Measurements from ENCODE around the gene LIMK2.
"Not testable (repeated sequence)": the region's sequence is repeated elsewhere in the genome, so short reads cannot be mapped to it uniquely, and the experiment has no call there.

LIMK2 gene

DNA sequence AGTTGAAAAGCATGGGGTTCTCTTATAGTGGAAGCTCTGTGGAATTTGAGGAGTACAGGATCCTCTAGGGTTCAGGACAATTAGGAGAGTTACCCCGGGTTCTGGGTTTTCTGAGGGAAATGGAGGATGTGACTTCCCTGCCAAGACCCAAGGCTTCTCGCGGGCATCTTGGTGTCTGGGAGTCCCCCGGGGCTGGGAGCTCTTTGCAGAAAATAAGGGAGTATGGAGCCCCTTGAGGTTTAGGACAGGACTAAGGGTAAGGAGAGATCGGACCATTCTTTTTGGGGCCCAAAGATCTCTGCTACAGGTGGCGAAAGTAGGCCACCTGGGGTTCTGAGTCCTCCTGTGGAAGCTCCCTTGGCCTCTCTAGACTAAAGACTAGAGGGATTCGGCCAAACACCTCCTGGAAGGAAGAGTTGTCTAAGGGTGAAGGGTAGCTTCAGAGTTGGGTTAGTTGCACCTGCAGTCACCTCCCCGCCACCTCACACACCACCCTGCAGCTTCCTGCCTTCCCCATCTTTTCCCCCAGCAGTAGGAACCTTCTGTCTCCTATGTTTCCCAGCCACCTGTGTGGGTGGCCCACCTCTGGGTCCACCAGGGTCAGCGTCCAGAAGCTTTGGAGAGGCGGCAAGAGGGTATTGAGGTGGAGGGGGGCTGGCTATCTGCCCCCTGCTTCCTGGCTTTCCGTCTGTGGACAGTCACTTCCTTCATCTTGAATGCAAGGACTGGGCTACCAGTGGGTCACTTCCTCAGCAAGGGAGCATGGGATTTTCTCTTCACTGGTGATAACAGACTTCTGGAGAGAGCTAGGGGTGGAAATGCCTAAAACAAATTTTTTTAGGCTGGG is 908 bp downstream of the LIMK2 start:
- no peak for DNase-seq

DNA sequence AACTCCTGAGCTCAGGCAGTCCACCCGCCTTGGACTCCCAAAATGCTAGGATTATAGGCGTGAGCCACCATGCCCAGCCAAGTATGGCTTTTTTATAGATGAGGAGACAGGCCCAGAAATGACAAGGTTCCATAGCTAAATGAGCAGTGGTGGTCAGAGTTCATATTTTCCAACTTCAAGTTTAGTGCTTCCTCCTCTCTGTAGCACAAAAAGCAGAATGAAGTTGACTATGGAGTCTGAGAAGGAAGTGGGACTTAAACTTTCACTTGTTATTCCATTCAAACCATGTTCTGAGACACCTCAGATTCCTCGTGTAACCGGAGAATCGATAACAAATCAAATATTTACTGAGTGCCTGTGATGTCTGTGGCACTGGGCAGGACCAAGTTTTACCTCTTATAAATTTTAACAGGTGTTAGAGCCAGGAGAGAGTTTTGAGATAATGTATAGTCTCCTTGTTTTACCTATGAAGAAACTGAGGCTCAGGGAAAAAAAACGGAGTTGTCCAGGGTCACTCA is 3.0 kb downstream of the LIMK2 start:
- DNase-seq, result no peak

DNA sequence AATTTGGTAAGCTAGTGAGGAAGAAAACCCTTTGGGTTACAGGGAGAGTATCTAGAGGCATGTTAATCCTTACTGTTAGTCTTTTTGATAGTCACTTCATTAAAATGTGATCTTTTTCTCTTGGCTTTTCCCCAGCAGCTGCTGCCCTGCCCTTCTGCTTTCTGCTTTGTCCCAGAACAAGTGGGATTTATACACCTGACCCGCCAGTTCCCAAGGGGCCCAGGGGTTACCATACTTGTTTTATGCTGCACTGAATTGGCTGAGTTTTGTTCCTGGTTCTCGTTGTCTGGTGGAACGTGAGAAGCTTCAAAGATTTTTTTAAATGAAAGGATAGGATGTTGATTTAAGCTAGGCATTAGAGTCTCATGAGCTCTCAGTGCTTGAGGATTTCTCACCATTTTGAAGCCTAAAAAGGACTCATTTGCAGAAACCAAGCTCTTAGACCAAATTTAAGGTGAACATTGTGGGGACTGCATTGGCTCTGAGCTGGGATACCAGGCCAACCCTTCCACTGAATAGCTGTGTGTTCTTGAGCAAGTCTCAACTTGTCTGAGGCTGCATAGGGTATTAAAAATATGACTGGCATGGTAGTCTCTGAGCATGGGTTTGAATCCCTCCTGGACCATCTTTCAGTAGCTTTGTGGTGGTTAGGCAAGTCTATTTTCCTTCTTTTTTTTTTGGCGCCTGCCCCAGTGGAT is 6.6 kb downstream of the LIMK2 start:
- DNase-seq, result no peak

DNA sequence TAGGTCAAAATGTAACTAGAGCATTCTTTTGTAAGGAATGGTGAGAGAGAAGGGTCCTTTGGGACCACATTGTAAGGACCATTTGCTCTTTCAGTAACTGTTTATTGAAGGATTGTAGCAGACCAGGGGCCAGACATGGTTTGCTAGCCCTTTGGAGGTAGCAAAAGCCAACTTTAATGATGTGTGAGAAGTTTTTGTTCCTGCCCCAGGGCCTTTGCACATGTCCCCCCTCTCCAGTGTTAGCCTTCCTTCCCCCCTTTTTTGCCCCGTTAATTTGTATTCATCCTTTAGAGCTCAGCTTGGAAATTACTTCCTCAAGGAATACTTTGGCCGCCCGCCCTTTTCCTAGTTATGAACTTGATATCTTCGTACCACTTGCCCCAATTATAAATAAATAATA is 9.0 kb downstream of the LIMK2 start:
- DNase-seq, result no peak

DNA sequence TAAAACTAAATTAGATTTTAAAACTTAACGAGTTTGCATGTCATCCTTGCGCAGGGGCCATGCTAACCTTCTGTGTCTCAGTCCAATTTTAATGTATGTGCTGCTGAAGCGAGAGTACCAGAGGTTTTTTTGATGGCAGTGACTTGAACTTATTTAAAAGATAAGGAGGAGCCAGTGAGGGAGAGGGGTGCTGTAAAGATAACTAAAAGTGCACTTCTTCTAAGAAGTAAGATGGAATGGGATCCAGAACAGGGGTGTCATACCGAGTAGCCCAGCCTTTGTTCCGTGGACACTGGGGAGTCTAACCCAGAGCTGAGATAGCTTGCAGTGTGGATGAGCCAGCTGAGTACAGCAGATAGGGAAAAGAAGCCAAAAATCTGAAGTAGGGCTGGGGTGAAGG is 10.6 kb downstream of the LIMK2 start:
- DNase-seq, result no peak

DNA sequence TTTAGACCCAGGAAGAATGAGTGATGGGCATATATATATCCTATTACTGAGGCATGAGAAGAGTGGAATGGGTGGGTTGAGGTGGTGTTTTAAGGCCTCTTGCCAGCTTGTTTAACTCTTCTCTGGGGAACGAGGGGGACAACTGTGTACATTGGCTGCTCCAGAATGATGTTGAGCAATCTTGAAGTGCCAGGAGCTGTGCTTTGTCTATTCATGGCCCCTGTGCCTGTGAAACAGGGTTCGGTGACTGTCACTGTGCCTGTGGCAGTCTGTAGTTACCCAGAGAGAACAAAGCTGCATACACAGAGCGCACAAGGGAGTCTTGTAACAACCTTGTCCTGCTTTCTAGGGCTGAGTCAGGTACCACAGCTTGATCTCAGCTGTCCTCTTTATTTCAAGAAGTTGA is 11.7 kb downstream of the LIMK2 start:
- DNase-seq, result no peak

DNA sequence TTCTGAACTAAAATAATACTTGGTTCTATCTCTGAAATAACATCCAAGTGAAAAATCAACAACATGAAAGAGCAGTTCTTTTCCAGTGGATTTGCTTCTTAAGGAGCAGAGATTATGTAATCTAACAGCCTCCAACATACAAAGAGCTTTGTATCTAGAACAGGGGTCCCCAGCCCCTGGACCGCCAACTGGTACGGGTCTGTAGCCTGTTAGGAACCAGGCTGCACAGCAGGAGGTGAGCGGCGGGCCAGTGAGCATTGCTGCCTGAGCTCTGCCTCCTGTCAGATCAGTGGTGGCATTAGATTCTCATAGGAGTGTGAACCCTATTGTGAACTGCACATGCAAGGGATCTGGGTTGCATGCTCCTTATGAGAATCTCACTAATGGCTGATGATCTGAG is 12.6 kb downstream of the LIMK2 start:
- not testable (repeated sequence) for DNase-seq

DNA sequence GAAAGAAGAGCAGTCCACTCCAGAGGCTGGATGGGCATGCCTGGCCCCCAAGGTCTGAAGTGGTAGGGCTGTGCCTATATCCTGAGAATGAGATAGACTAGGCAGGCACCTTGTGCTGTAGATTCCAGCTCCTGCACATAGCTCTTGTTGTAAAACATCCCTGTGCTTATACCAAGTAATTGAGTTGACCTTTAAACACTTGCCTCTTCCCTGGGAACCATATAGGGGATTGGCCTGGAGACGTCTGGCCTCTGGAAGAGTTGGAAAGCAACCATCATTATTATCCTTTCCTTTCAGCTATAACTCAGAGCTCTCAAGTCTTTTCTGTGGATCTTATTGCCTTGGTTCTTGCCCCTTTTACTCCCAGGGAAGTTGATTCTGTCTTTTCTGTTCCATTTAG is 15.1 kb downstream of the LIMK2 start:
- no peak for DNase-seq

DNA sequence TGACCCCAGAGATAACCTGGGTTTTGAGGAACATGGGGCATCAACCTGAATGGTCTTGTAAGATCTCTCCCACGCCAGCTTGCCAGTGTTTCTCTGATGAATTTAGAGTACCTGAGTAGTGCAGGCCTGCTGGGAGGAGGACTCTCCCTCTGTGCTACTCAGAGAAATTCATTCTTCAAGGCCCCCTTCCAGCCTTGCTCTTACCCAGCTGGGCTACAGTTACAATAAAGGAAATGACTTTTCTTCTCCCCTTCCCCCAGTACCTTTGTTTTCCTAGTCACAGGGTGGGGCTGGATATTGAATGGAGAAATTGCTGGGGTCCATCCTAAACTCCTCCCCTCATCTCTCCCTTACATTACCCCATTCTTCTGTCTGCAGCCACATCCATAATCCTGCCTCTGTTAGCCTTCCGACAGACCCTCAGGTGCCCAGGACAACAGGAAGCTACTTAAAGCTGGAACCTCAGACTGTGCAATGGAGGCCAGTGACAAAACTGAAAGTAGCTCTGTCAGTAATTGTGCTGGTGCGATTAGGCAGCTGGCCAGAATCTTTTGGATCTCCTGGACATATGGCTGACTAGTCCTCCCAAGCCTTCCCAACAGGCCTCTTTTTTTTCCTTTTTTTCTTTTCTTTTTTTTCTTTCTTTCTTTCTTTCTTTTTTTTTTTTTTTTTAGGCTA is 17.4 kb downstream of the LIMK2 start:
- DNase-seq, result peak; percentile 18

DNA sequence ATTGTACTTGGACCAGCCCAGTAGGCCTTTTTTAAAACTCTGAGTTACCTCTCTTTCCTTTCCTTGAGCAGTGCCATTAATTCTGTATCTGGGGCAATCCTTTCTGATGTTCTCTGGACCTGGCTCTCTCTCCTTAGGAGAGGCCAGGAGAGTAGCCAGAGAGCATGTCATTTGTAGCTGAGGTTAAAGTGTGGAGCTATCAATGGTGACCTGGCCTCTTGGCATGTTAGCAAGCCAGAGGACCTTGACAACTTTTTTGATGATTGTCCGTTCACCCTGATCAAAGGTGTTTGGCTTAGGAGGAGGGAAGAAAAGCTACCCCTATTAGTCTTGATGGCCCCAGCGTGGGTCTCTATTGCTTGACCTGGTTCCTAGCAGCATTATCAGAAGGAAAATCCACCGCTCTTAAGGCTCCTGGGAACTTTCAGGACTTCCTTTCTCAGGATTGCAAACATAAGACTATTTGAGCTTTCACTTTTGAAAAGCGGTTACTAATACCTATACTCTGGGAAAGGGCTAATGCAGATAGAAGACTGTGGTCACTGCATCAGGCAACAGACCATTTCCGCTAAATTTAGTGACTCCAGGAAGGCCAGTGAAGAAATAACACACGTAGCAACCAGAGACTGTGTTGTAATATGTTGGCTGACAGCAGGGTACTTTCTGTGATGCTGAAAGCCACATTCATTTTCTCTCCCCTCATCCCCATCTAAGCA is 18.2 kb downstream of the LIMK2 start:
- peak; percentile 28 for DNase-seq

DNA sequence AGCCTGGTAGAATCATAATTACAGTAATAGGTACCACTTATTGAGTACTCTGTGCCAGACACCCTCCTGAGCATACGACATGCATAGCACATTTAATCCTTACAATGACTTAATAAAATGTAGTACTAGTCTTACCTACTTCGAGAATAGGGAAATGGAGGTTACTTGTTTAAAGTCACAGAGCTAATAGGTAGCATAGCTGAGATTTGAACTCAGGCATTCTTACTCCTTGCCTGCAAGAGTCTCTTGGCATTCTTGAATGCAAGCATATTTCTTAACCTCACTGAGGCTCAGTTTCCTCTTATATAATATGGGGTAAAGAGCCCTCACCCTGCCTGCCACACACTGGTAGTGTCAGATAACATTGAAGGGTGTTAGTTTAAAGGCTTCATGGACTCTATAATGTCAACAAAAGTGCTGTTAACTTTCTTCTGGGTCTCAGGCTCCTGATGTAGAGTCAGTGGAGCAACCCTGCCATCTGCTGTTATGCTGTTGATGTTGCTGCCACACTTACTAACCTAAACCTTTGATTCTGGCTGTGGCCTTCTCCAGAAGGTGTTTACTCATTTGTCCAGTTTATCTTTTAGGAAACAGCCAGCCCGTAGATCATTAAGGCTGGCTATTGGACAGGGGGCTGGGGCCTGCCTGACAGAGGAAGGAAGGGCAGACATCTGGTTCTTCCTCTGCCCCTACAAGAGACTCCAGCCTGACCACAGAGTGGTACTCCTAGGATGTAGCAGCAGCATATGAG is 18.9 kb downstream of the LIMK2 start:
- peak; percentile 72 for DNase-seq

DNA sequence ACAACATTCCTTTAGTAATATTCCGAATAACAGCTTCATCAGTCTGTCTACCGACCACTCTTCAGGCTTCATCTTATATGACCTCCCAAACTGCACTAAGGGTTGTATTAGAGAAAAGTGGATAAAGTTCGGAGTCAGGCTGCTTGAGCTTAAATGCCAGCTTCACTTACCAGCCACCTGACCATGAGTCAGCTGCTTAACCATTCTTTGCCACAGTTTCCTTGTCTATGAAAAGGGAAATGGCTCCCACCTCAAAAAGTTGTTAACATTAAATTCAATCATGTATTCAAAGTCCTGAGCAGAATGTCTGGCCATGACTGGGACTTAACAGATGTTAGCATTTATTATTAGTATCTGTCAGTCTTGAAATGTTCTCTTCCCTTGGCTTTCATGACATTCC is 20.9 kb downstream of the LIMK2 start:
- no peak for DNase-seq

DNA sequence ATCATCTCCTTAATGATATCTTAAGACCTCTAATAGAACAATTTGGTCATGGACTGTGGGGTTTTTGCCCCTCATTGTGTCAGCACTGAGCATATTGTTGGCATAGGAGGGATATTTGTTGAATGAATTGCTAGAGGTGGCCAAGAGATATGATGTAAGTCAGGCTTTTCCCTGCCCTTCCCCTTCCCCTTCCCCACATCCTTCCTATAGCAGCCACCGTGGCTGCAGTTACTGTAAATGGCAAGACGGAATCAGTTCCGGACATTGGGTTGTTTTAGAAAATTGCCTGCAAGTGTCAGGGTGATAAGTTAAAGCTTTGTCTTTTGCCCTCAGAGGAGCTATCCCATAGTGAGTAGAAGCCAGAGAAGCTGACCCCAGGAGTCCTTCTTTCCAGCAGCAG is 23.0 kb downstream of the LIMK2 start:
- peak; percentile 19 for DNase-seq

DNA sequence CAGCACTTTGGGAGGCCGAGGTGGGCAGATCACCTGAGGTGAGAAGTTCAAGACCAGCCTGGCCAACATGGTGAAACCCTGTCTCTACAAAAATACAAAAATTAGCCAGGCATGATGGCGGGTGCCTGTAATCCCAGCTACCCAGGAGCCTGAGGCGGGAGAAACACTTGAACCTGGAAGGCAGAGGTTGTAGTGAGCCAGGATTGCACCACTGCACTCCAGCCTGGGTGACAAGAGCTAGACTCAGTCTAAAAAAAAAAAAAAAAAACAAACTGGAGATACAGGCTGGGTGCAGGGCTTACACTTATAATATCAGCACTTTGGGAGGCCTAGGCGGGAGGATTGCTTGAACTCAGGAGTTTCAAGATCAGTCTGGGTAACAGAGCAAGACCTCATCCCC is 23.9 kb downstream of the LIMK2 start:
- DNase-seq, result not testable (repeated sequence)

DNA sequence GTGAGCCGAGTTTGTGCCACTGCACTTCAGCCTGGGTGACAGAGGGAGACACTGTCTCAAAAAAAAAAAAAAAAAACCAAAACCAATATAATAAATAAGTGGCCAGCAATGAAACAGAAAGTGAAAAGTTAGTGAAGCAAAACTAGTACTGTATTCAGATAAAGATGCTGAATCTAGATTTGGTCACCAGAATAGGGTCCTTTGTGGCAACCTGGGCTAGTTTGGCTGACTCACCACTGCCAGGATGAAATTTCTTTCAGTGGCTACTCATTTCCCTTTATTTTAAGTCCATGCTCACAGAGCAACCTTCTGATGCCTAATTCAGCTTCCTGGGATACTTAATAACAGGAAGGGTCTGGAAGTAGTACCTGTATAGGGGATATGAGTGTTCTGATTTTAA is 26.0 kb downstream of the LIMK2 start:
- no peak for DNase-seq

DNA sequence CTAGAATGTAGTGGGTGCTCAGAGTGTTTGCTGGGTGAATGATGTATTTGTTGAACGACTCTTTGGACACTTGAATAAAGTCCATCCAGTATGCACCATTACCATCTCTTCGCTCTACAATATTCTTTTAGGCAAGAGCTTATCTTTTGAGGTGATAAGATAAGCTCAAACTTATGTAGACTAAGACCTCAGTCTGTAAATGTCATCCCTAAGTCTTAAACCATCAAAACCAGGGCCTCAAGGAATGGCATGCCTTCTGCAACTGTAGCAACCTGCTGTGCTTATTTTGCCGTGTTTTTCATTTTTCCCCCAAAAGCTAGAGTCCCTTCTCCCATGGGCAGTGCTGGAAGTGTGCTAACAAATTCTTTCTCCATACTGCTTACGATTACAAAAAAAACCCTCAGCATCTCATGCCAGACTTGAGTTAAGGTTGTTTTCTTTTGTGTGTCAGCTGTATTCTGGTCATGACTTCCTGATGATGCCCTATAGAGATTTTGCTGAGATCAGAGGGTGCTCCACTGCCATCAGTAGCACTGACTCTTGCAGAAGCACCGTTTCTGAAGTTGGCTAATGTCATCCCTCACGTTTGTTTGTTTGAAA is 27.8 kb downstream of the LIMK2 start:
- no peak for DNase-seq

DNA sequence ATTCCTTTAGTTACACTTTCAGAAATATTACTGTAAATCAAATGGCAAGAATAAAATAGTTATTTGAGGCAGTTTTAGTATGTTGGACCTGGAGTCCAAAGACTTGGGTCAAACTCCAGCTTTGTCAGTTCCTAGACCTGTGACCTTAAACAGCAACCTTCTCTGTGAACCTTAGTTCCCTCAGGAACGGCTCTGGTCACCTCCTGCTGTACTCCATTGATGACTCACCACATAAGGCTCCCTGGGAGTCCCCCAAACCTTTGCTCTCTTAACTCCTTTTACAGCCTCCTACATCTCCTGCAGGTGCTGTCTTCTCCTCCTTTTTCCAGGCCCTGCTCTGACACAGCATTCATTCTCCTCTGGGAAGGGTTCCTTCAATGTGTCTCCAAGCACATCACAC is 29.1 kb downstream of the LIMK2 start:
- DNase-seq, result no peak

DNA sequence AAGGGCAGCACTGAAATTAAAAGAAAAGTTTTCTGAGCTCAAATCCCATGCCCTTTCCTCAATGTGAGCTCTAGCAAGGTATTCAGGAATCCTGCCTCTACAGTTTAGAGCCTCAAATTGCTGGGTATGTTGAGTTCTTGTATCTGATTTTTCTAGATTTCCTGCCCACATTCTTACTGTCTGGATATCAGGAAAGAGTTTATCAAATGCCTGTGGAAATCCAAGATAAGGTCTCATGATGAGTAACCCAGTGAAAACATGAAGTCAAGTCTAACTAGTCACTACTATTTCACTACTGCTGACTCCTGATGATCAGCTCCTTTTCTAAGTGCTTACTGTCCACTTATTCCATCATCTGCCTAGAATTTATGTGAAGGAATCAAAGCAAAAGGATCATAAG is 29.8 kb downstream of the LIMK2 start:
- no peak for DNase-seq

DNA sequence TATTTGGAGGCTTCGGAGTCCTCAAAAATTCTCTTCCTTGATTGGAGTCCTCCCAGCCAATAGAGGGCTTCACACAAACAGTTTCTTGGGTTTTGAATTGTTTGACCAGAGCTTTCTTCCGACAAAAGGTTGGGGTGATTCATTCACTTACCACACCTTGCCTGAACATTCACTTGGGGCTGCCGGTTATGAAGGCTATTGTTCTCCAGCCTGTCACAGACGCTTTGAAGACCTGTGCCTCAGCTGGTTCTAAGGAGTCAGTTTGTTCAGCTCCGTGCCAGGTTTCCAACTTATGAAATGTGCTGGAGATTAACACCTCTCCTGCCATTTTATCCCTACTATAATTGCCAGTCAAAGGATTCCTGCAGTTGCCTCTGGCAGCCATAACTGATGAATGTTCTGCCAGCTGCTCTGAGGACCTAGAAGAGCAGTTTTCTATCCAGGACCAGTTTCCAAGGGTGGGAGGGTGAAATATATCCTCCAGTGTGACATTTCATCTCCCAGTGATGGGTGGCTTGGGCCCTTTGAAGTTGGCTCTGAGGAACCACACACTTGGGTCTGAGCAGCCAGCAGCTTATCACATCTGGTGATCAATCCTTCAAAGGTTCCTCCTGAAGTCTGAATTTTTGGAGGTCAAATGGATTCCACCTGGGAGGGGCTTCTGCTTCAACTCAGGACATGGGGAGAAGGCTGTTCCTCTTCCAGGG is 31.4 kb downstream of the LIMK2 start:
- no peak for DNase-seq

DNA sequence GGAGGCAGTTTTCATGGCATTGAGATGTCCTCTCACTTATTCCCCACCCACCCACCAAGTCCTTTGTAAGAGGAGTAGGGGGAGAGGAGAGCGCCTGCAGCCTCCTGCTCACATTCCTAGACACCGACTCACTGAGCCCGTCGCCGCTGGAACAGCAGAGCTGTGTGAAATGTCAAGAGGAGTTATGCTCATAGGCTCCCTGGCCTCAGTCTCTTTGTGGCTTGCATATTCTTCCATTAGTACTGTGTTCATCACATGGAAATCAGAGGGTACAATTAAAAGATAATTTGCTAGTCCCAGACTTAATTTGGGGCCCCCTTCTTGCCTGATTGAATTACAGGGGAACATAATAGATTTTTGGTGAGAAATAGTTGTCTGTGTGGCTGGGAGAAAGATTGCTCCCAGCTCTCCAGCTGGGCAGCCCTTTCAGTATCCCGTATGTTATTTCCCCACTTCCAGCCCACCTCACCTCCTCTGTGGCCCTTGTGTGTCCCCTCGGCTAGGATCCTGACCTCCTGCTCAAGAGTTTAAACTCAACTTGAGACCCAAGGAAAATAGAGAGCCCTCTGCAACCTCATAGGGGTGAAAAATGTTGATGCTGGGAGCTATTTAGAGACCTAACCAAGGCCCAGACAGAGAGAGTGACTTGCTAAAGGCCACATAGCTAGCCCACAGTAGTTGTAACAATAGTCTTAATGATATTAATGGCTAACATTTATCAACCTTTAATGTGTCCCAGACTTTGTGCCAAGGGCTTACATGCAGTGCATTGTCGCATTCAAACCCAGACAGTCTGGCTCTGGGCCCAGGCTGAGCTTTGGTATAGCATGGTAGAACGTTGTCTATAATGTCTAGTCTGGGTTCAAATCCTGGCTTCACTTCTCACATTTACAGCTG is 32.2 kb downstream of the LIMK2 start:
- no peak for DNase-seq

All from CD4-positive, alpha-beta T cell treated with Interleukin-10 for 1 hour (primary cell).